AG09309 (cell line): ENCODE results near the gene FOXR1.
A peak's percentile ranks its signal among the peaks of the same experiment; 100 is the strongest.

Experiments used
- DNase-seq: peaks from one replicate; pipeline ENCODE4 v3.0.0-alpha.2; 2010; ENCODE audit warnings: low read depth
- H3K4me3 ChIP-seq: 2 replicates; pipeline ENCODE4 v1.5.1; 2011; ENCODE audit warnings: mild to moderate bottlenecking, low read depth, low read length, moderate library complexity; ENCODE audit not compliant: control insufficient read depth
- CTCF ChIP-seq: IDR thresholded peaks from 2 replicates; pipeline ENCODE4 v1.5.1; 2011; ENCODE audit warnings: mild to moderate bottlenecking, low read depth, low read length, inconsistent platforms; ENCODE audit not compliant: insufficient read depth, control insufficient read depth; ENCODE audit errors: missing control alignments

Gene FOXR1

GRCh38 chr11:118971646-118972045 lies at the start of gene FOXR1:
TSS of gene FOXR1 (plus strand) at chr11:118971761. CDS start at chr11:118971932, 171 bp downstream.
- no peak for TF ChIP-seq CTCF
- DNase-seq: no peak
- no peak within 1 kb of the TSS for H3K4me3 ChIP-seq

GRCh38 chr11:118921929-118922744 lies 49.4 kb upstream of the FOXR1 start:
- H3K4me3 ChIP-seq: peak overlapping the region; percentile 99
- no peak for TF ChIP-seq CTCF
- DNase-seq: no peak

- no peak for DNase-seq
- TF ChIP-seq CTCF: no peak
- H3K4me3 ChIP-seq: peak overlapping the region; percentile 99
Observed at GRCh38 chr11:118922745-118923627, 48.6 kb upstream of the FOXR1 start.

- peak overlapping the region; percentile 99 for H3K4me3 ChIP-seq
- TF ChIP-seq CTCF: no peak
- no peak for DNase-seq
Observed at GRCh38 chr11:118923721-118924587, 47.6 kb upstream of the FOXR1 start.

GRCh38 chr11:118924591-118925585 lies 46.7 kb upstream of the FOXR1 start:
- DNase-seq: no peak
- H3K4me3 ChIP-seq: peak overlapping the region; percentile 99

More at GRCh38 chr11:118924591-118925585, 46.7 kb upstream of the FOXR1 start:
- TF ChIP-seq CTCF: no peak
